NCI-H345 treated with DMSO at 0.1 percent for 48 hours (cell line): Measurements from ENCODE around the gene LPIN3.

Experiments used
- DNase-seq: peaks from one replicate; lab custom pipeline; 2025; ENCODE audit not compliant: unreplicated experiment; lab: John Stamatoyannopoulos, UW

LPIN3 gene

GRCh38 chr20:41348430-41349172, 8.0 kb downstream of the LPIN3 start:
- DNase-seq = no peak

- DNase-seq = no peak
These were observed 8.6 kb downstream of the LPIN3 start for GRCh38 chr20:41349266-41349665.

GRCh38 chr20:41349943-41350342, 9.3 kb downstream of the LPIN3 start:
- DNase-seq = no peak

GRCh38 chr20:41350408-41350962, 9.9 kb downstream of the LPIN3 start:
- no peak for DNase-seq

- no peak for DNase-seq
These were observed 11.5 kb downstream of the LPIN3 start for GRCh38 chr20:41352106-41352505.

- no peak for DNase-seq
These were observed 12.0 kb downstream of the LPIN3 start for GRCh38 chr20:41352666-41353065.

- DNase-seq = no peak
These were observed 12.9 kb downstream of the LPIN3 start for GRCh38 chr20:41353530-41353929.

- no peak for DNase-seq
These were observed 14.6 kb downstream of the LPIN3 start for GRCh38 chr20:41355192-41355591.

- DNase-seq = no peak
These were observed 15.1 kb downstream of the LPIN3 start for GRCh38 chr20:41355598-41356203.

GRCh38 chr20:41356951-41357350, 16.3 kb downstream of the LPIN3 start:
- no peak for DNase-seq

GRCh38 chr20:41357424-41358163, 17.0 kb downstream of the LPIN3 start:
- no peak for DNase-seq

GRCh38 chr20:41358230-41358629, 17.6 kb downstream of the LPIN3 start:
- no peak for DNase-seq

GRCh38 chr20:41358717-41359116, 18.1 kb downstream of the LPIN3 start:
- no peak for DNase-seq

- DNase-seq = no peak
These were observed 19.0 kb downstream of the LPIN3 start for GRCh38 chr20:41359541-41360011.

GRCh38 chr20:41360831-41361756, 20.5 kb downstream of the LPIN3 start:
- DNase-seq = no peak

- DNase-seq = no peak
These were observed 21.4 kb downstream of the LPIN3 start for GRCh38 chr20:41361757-41362747.

GRCh38 chr20:41362748-41363140, 22.1 kb downstream of the LPIN3 start:
- DNase-seq = no peak

GRCh38 chr20:41363601-41364000, 23.0 kb downstream of the LPIN3 start:
- DNase-seq = no peak

- DNase-seq = no peak
These were observed 23.7 kb downstream of the LPIN3 start for GRCh38 chr20:41364236-41364855.
